T-helper 1 cell (primary cell): ENCODE data around the gene FABP3.

ENCODE experiments used
- DNase-seq, 5 donors: peaks; one replicate each; pipeline ENCODE4 v3.0.0-alpha.2; 2012 to 2020
- total RNA-seq, 4 donors: gene quantifications; one replicate each; lab custom pipeline; 2026; lab: John Stamatoyannopoulos, UW

FABP3 gene
- 0 reads per million in 4 donors for total RNA-seq

DNA sequence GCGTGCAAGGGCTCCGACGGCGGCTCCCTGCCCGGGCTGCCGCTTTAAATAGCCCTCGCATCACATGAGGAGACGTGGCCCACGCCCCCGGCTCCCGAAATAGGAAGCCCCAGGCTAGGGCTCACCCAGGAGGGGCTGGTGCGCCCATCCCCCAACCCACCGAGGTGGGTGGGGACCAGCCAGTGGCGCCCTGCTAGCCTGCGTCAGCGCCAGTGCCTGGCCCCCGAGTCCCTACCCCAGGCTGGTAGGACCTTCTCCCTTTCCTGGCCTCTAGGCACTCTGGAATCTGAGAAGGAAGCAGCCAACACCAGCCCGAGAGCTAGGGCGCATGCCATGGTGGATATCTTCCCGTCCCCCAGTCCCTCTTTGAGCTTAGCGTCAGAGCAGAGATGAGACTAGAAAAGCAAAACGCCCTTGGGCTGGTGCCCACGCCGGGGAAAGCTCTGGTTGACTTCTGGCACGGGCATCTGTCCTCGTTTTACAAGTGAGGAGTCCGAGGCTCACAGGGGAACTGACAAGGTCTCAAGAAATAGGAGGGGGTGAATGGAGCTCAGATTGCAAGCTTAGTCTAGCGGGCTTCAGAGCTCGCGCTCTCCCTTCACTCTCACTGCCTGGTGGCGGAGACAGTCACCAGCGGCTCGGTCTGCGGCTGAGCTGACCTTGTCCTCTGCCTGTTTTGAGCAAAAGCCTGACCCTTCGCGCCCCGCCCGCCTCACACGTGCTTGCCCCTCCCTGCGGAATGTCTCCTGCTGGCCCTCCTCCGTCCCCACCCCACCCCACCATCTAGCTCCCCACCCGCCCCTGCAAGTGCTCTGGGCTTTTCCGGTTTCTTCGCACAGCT lies at the start of gene FABP3:
Gene FABP3 (minus strand): TSS at position 21 of the 841 bp plus-strand sequence. CDS start 62 bp downstream, outside the sequence.
- no peak for DNase-seq

GRCh38 chr1:31421371-31422040 lies 48.6 kb upstream of the FABP3 start:
- DNase-seq: no peak

DNA sequence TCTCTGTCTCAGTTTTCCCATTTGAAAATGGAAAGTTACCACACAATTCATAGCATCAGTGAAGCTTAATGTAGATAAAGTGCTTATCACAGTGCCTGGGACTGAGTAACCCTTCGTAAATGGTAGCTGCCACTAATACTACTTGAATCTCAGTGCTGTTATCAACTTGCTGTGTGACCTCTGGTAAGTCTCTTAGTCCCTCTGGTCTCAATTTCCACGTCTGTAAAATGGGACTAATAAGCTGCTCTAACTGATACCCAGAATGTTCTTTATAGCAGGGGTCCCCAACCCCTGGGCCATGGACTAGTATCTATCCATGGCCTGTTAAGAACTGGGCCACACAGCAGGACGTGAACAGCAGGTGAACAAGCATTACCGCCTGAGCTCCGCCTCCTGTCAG lies 47.8 kb upstream of the FABP3 start:
- DNase-seq: no peak

DNA sequence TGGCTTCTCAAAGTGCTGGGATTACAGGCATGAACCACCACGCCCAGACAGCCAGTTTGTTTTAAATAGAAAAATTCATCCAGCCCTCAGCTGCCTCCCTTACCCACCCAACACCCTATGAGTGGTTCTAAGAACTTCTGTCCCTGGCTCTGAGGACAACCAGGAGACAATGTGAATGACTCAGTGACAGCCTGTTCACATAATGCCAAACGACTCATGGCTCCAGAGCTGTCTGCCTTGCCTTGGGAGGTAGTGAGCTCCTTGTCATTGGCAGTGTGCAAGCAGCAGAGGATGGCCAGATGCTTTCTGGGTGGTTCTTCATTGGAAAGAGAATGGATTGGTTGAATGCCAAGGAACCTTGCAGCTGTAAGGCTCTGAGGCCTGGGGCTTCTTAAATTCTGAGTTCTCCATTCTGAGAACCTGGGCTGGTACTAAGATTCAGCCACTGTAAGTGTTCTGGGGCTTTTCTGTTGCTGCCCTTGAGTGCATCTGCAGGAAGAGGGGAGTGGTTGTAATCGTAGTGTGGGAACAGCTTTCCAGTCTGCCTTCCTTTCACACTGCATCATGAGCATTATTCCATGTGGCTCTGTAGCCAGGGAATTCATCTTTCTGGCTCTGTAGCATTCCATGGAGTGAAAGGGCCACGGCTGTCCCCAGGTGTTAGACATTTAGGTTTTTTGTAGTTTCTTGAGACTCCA lies 45.9 kb upstream of the FABP3 start:
- DNase-seq: no peak

- DNase-seq: no peak
Measured at GRCh38 chr1:31417148-31417547, 44.3 kb upstream of the FABP3 start.

DNA sequence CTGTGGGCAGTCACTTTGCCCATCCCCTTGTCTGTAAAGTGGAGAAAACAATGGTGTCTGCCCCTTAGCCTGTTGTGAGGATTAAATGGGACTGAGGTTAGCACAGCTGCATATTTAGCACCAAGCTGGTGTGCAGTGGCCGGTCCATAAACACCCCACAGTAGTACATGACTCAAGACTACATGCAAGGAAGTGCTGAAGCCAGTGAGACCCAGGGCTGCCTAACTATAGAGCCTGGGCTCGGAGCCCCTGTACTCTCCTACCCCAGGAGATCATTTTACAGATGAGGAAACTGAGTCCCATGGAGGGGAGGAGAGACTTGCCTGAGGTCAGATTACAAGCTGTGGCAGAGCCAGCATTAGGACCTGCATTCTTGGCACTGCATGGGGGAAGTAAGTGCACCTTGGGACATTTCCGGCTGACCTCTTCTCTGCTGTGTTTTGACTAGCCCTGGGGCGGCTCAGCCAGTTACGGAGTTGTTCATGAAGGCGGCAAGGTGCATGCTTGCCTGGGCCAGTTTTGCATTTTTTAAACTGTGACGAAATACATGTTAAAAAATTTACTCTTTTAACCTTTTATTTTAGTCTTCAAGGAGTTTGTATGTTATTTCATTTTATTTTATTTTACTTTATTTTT lies 43.3 kb upstream of the FABP3 start:
- DNase-seq: no peak

- DNase-seq: no peak
Measured at GRCh38 chr1:31415658-31416057, 42.8 kb upstream of the FABP3 start.

DNA sequence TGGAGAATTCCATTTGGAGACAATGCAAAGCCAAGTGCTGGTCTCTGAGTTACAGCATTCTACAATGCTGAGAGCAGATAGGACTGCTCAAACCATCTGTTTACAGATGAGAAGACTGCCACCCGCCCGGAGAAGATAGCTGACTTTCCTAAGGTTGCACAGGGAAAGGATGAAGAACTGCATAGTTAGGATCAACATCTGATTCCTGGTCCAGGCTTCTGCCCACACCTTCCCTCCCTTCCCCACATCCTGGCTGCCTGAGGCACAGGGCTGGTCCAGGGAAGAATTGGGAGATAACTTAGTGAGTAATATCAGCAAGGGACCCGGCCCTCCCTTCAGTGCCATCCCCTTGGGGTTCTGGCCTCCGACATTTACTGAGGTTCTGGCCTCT lies 42.1 kb upstream of the FABP3 start:
- no peak for DNase-seq

- DNase-seq: no peak
Measured at GRCh38 chr1:31413405-31414001, 40.6 kb upstream of the FABP3 start.

- DNase-seq: peak in 1 of 5 donors; percentile 22
Measured at GRCh38 chr1:31412732-31413404, 40.0 kb upstream of the FABP3 start, which contains the start of gene SERINC2. TSS of gene SERINC2 (plus strand) at chr1:31413213. CDS start at chr1:31413266, 53 bp downstream.

GRCh38 chr1:31412205-31412604 lies 39.3 kb upstream of the FABP3 start:
- no peak for DNase-seq

DNA sequence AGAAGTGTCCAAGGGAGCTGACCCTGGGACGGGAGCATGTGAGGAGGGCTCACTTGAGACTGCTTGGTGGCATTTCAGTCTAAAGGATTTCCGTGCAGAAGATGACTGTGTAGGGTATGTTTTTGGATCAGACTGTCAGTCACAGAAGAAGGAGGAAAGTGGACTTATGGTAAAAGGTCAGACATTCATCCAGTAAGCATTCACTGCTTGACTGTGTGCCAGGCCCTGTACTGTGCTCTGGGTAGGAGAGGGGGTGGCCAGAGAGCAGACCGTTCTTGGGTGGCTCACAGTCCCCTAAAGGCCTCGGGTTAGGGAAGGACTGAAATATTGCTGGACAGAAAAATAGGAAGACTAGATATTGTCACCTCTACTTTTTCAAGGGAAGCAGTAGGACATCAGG lies 38.0 kb upstream of the FABP3 start:
- no peak for DNase-seq

DNA sequence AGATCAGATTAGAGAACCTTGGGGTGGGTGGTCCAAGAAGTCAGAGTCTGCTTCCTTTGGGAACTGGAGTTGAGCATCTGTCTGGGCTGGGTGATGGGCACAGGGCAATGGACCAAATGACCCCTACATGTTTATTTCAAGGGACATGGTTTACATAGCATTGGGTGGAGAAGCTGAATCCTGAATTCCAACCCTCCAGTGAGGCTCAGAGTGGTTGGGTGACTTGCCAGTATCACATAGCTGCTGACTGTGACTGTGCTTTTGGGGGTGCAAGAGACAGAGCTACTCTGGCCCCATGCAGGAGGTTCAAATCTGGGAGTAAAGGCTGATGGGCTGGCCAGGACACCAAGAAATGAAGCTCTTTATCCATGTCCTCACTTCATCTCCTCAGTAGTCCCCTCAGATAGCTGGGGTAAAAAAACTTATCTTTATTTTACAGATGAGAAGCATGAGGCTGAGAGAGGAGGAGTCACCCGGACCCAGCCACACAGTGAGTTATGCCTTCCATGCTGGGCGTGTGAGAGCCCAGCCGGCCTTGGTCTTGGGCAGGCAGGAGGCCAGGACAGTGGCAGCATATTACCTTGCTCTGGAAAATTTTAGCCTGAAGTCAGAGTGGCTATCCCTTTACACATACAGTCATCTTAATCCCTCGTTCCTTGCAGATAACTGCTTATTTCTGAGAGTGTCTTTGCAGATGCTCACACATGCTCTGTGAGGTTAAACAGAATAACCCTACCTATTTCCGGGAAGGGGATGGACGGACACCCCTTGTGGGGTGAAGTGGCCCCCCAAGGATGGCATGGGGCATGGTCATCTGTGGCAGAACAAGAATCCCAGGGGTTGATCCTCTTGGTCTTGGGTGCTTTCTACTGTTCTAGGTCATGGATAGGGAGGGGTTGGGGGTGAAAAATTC lies 37.3 kb upstream of the FABP3 start:
- DNase-seq: no peak

DNA sequence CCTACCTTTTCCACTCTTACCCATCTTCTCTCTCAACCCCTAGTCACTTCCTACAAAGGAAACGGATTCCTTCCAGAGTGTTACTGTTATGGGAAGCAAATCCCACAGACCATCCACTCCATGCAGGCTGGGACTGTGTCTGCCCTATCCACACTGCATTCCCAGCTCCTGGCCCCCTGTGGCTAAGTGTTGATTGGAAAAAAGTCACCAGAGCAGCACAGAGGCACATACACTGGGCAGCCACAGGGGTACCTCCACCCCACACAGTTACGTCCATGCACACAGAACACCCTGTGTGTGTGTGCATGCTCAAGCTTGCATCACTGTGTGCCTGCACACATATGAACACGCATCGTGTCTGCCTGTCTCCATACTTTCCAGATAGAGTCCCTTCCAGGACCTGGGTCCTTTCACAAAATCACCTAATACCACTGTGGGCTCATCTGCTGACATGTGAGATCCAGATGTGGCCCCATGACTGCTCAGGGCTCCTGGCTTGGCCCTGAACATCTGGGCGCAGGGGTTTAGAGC lies 36.0 kb upstream of the FABP3 start:
- DNase-seq: no peak

DNA sequence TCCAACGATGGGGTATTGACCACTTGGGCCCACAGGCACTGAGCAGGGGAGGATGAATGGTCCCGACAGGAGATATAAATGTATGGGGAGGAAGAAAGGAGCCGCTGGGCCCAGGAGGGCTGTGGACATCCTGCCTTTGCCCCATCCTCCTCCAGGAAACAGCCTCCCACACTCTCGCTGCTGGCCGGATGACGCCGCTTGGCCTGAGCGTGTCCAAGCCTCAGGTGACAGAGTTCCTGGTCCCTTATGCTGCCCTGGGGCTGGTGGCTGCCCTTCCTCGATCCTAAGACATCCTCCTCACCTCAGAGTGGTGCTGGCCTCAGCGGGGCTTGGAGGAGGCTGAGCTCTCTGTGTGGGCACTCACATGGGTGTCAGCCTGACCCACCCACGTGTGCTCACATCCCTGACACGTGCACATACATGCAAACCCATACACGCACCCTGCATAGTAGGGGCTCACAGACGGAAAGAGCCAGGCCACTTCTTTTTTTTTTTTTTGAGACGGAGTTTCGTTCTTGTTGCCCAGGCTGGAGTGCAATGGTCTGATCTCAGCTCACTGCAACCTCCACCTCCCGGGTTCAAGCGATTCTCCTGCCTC lies 34.3 kb upstream of the FABP3 start:
- no peak for DNase-seq

GRCh38 chr1:31405578-31406245 lies 32.8 kb upstream of the FABP3 start:
- no peak for DNase-seq

- no peak for DNase-seq
Measured at GRCh38 chr1:31401241-31401640, 28.4 kb upstream of the FABP3 start.

- no peak for DNase-seq
Measured at GRCh38 chr1:31400393-31400792, 27.5 kb upstream of the FABP3 start.

GRCh38 chr1:31399976-31400375 lies 27.1 kb upstream of the FABP3 start:
- DNase-seq: no peak

GRCh38 chr1:31398246-31398645 lies 25.4 kb upstream of the FABP3 start:
- DNase-seq: no peak
